ENCODE results near the gene CFAP77. TPM values are rescaled to one million over a fixed set of nuclear protein-coding genes. Genes with fewer than 3 reads are reported as not detected.

Gene CFAP77
- total and polyA plus RNA-seq, 9 of the 15 experiments (the other 6 are each of a cell fraction or from before 2014, with no cell fraction given) = not detected

- Histone ChIP-seq H3K36me3 (ENCODE audit: control insufficient read depth, insufficient read depth, low read length) (peaks cover 86% of the 10 kb centered on the region; the same call in 2 of the 3 replicates), H3K4me3 (no peak overlapping the region), H3K9me1 (ENCODE audit: control insufficient read depth, insufficient read depth, low read length) (no peaks in the 10 kb centered on the region), H3K9me3 (replicated peaks; ENCODE audit: control insufficient read depth, insufficient read depth, low read depth, low read length) (no peaks in the 10 kb centered on the region), H3K79me2 (ENCODE audit: control insufficient read depth, insufficient read depth, low read length) (no peaks in the 10 kb centered on the region), H3K27me3 (ENCODE audit: control insufficient read depth in 2 of 2, insufficient read depth in 2 of 2, low read length in 2 of 2) (no peaks in the 10 kb centered on the region), H4K20me1 (replicated peaks; ENCODE audit: control insufficient read depth, insufficient read depth, low read length) (no peaks in the 10 kb centered on the region; the same call in 1 of the 2 replicates), H3K9ac (ENCODE audit: insufficient read depth in 1 of 2, low read depth in 2 of 2, low read length in 2 of 2) (no peak overlapping the region), H3K4me2 (ENCODE audit: insufficient read depth, low read length) (no peak overlapping the region), H3K4me1 (replicated peaks in 1 of 2; ENCODE audit: control insufficient read depth in 2 of 2, insufficient read depth in 2 of 2, low read length in 2 of 2) (no peaks in the 10 kb centered on the region), H3K27ac (ENCODE audit: extremely low read depth, low read depth, low read length) (no peak overlapping the region), H2AFZ (ENCODE audit: low read depth, low read length) (no peak overlapping the region)
- 90% methylated on average over 9 of the region's 9 CpGs for WGBS (ENCODE audit: insufficient coverage, low coverage, missing lambda C conversion rate)
- CTCF ChIA-PET (ENCODE audit: low intra/inter-chr PET ratio) = no interaction called here
- TF ChIP-seq LCOR (CRISPR knock-in tag; IDR thresholded peaks at IDR 0.05) = no peak
- no peak for TF ChIP-seq GATAD2B (IDR thresholded peaks at IDR 0.05; ENCODE audit: borderline replicate concordance)
- no peak for TF ChIP-seq ZC3H8 (IDR thresholded peaks at IDR 0.05)
- TF ChIP-seq ZNF436 (CRISPR knock-in tag; IDR thresholded peaks at IDR 0.05) = no peak
- no peak for TF ChIP-seq E2F3 (CRISPR knock-in tag; IDR thresholded peaks at IDR 0.05)
- no peak for TF ChIP-seq ZNF282 (CRISPR knock-in tag; IDR thresholded peaks at IDR 0.05)
- TF ChIP-seq ADNP (tag; IDR thresholded peaks at IDR 0.05) = no peak
- TF ChIP-seq STAT6 (CRISPR knock-in tag; IDR thresholded peaks at IDR 0.05) = no peak
- no peak for TF ChIP-seq MYNN (IDR thresholded peaks at IDR 0.05)
- no peak for TF ChIP-seq MYNN (CRISPR knock-in tag; IDR thresholded peaks at IDR 0.05)
- TF ChIP-seq SRSF1 (IDR thresholded peaks at IDR 0.05; ENCODE audit: low read depth, low read length) = no peak
- no peak for TF ChIP-seq NCOA2 (IDR thresholded peaks at IDR 0.05; ENCODE audit: partially characterized antibody in 2 of 2)
- BruUV-seq (replicated peaks) = no TSS peak
- POLR2A ChIA-PET = interaction anchor here (0.7 kb wide), 1 partner anchor 124 kb away, joined by 3 read pairs; no protein-coding TSS in a partner anchor
- no peak for FAIRE-seq
- no peak for ATAC-seq
- DNase-seq (ENCODE audit: extremely low read depth in 1 of 4, low spot score in 3 of 4) = no peak
- intact Hi-C loops (cut with micrococcal nuclease) = no loop called here
- in situ Hi-C loops (cut with MboI) = no loop called here
Observed at GRCh38 chr9:132609184-132609583, 199.2 kb downstream of the CFAP77 start.

All from K562 (cell line).